Lower lobe of right lung (tissue), 2 donors: ENCODE results near the gene ADGRG6. TPM values are rescaled to one million over a fixed set of nuclear protein-coding genes. Genes with fewer than 3 reads are reported as not detected.
"Not testable (repeated sequence)": the region's sequence is repeated elsewhere in the genome, so short reads cannot be mapped to it uniquely, and the experiment has no call there.

ENCODE experiments used
- ATAC-seq, 2 donors: fragments of 200-7000 bp; cut with Tn5 transposase; one replicate each; pipeline ENCODE4 v1.9.1; 2020 to 2022; ENCODE audit warnings: mild to moderate bottlenecking in 2 of 2, moderate library complexity in 2 of 2
- DNase-seq: peaks from one replicate; pipeline ENCODE4 v3.0.0-alpha.2; 2020
- H3K27ac ChIP-seq: fragments of 200-600 bp; one replicate; pipeline ENCODE4 v1.8.0; 2022
- H3K27me3 ChIP-seq: fragments of 200-600 bp; one replicate; pipeline ENCODE4 v1.8.0; 2022; ENCODE audit warnings: low read depth
- H3K36me3 ChIP-seq: fragments of 200-600 bp; one replicate; pipeline ENCODE4 v1.8.0; 2022; ENCODE audit warnings: mild to moderate bottlenecking
- H3K4me1 ChIP-seq: fragments of 200-600 bp; one replicate; pipeline ENCODE4 v1.8.0; 2022
- H3K4me3 ChIP-seq: fragments of 200-600 bp; one replicate; pipeline ENCODE4 v1.8.0; 2022; ENCODE audit warnings: mild to moderate bottlenecking
- H3K9me3 ChIP-seq: fragments of 200-600 bp; one replicate; pipeline ENCODE4 v1.8.0; 2022
- CTCF ChIP-seq: fragments of 200-600 bp; IDR thresholded peaks from one replicate; pipeline ENCODE4 v1.8.0; 2022; ENCODE audit warnings: antibody characterized with exemption, mild to moderate bottlenecking
- intact Hi-C: fragments of 100-400 bp; cut with DNase I; formaldehyde crosslinking; loops from one replicate; pipeline ENCODE4 v1.11.0; 2022
- total RNA-seq: library from RNA; stranded (reverse); fragmentation: NEBNext Ultra II Directional; extraction: Animal tissue kit (Norgen Biotek cat#: 25700); gene quantifications from one replicate; pipeline ENCODE4 v1.2.1, GENCODE V29; 2021
- donor health status: DM: no; HTN: yes; CAD: no; lungs with severe emphysema.

The ADGRG6 gene
- total RNA-seq, 1 donor from 2014 or later = 35.7 TPM

- no peaks in the 10 kb centered on the region for H3K4me1 ChIP-seq
- no peak for ATAC-seq
- TF ChIP-seq CTCF = no peak
- DNase-seq = no peak
- H3K27ac ChIP-seq = no peak overlapping the region
- H3K27me3 ChIP-seq = no peaks in the 10 kb centered on the region
- intact Hi-C loops = no loop called here
- no peaks in the 10 kb centered on the region for H3K36me3 ChIP-seq
- H3K4me3 ChIP-seq = no peak overlapping the region
- H3K9me3 ChIP-seq = no peaks in the 10 kb centered on the region
These were observed 42.1 kb downstream of the ADGRG6 start for GRCh38 chr6:142343938-142344337.

GRCh38 chr6:142345261-142345660 lies 43.5 kb downstream of the ADGRG6 start:
- H3K27ac ChIP-seq = no peak overlapping the region
- no peak for TF ChIP-seq CTCF
- DNase-seq (no peak), ATAC-seq (no peak)
- no peak overlapping the region for H3K4me3 ChIP-seq
- no peaks in the 10 kb centered on the region for H3K27me3 ChIP-seq
- no peaks in the 10 kb centered on the region for H3K4me1 ChIP-seq
- no peaks in the 10 kb centered on the region for H3K36me3 ChIP-seq
- H3K9me3 ChIP-seq = no peaks in the 10 kb centered on the region
- intact Hi-C loops = no loop called here

GRCh38 chr6:142346166-142346565 lies 44.4 kb downstream of the ADGRG6 start:
- H3K4me1 ChIP-seq, H3K36me3 ChIP-seq, intact Hi-C loops, H3K27me3 ChIP-seq, H3K9me3 ChIP-seq, ATAC-seq, DNase-seq, H3K27ac ChIP-seq, H3K4me3 ChIP-seq: not testable (repeated sequence)

- H3K4me1 ChIP-seq = no peaks in the 10 kb centered on the region
- H3K4me3 ChIP-seq = no peak overlapping the region
- no peak for TF ChIP-seq CTCF
- no peaks in the 10 kb centered on the region for H3K9me3 ChIP-seq
- no peaks in the 10 kb centered on the region for H3K36me3 ChIP-seq
- H3K27me3 ChIP-seq = no peaks in the 10 kb centered on the region
- intact Hi-C loops = no loop called here
- H3K27ac ChIP-seq = no peak overlapping the region
- DNase-seq (no peak), ATAC-seq (no peak)
These were observed 47.5 kb downstream of the ADGRG6 start for GRCh38 chr6:142349215-142349823.

- Histone ChIP-seq H3K36me3 (no peaks in the 10 kb centered on the region), H3K27me3 (no peaks in the 10 kb centered on the region), H3K4me1 (no peaks in the 10 kb centered on the region), H3K9me3 (no peaks in the 10 kb centered on the region), H3K4me3 (no peak overlapping the region), H3K27ac (no peak overlapping the region)
- TF ChIP-seq CTCF = no peak
- DNase-seq (no peak), ATAC-seq (no peak)
- intact Hi-C loops = no loop called here
These were observed 48.5 kb downstream of the ADGRG6 start for GRCh38 chr6:142350309-142350708.

GRCh38 chr6:142353690-142354089 lies 51.9 kb downstream of the ADGRG6 start:
- no peaks in the 10 kb centered on the region for H3K27me3 ChIP-seq
- intact Hi-C loops = no loop called here
- no peak overlapping the region for H3K27ac ChIP-seq
- H3K4me1 ChIP-seq = no peaks in the 10 kb centered on the region
- no peaks in the 10 kb centered on the region for H3K9me3 ChIP-seq
- TF ChIP-seq CTCF = no peak
- DNase-seq (no peak), ATAC-seq (no peak)
- no peaks in the 10 kb centered on the region for H3K36me3 ChIP-seq
- H3K4me3 ChIP-seq = no peak overlapping the region
